ENCODE measurements around the gene NOXA1.

NOXA1 gene

DNA sequence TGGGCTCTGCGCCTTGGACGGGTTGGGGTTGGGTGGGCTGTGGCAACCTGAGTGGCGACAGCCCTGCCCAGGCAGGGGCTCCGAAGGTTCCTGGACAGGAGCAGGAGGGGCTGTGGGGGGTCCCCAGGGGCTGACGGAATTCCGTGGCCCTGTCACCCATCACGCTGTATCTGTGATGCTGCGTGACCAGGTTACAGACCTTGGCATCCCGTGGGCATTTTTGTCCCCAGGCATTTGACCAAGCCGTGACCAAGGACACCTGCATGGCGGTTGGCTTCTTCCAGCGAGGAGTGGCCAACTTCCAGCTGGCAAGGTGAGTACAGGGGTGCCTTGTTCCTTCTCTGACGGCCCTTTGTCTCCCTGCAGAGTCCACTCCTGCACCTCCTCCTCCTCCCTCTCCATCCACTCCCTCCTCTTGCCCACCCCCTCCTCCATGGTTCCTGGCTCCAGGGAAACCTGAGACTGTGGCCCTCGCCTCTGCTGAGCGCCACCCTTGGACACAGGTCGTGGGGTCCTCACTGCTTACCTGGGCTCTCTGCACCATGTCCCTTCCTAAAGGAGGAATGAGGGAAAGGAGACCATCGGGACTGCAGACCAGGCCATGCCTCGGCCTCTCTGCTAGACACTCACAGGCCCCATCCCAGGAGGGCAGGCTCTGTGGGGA is 3.0 kb downstream of the NOXA1 start:
- no peak for DNase-seq (ENCODE audit: low read depth)

DNA sequence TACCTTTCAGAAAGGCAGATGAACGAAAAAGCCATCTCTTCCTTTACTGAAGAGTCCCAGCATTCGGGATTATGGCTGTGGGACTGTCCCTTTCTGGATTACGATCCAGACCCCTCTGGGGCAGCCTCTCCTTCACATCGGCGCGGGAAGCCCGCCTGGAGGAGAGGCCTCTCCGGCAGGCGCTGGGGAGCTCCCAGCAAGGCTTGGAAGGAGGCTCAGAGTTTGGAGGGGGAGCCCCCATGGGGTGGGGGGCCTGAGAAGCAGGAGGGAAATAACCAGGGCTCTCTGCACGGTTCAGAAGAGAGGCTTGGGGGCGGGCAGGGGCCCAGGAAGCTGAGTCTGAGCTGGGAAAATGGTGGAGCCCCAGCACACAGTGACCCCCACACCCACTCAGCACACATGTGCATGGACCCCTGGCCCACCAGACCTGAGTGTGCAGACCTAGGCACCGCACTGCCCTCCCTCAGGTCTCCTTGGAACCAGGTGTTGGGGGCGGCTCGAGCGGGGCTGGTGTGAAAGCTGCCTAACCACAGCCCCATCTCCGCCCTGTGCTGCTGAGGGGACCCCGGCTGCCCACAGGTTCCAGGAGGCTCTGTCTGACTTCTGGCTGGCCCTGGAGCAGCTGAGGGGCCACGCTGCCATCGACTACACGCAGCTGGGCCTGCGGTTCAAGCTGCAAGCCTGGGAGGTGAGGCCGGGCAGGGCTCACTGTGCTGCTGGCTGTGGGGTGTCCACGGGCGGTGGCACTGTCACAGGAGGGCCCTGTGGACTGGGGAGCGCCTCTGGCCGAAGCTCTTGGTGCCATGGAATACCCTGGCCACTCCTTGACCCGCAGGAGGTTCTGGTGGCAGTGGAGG is 4.5 kb downstream of the NOXA1 start:
- DNase-seq (ENCODE audit: low read depth) = no peak

DNA sequence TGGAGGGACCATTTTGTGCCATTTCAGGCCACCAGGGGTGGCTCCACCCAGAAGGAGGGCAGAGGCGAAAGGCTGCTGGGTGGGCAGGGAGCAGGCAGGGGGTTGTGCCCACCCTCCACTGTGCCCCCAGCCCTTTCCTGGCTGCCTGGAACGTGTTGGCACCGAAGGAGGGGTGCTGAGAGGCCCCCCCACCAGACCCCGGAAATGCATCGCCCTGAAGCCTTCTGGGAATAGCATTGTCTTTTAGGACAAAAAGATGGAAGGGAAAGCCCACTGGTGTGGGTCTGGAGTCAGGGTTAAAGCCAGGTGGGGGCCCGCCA is 5.1 kb downstream of the NOXA1 start:
- DNase-seq (ENCODE audit: low read depth) = no peak

GRCh38 chr9:137428841-137429545 is 5.8 kb downstream of the NOXA1 start:
- no peak for DNase-seq (ENCODE audit: low read depth)

DNA sequence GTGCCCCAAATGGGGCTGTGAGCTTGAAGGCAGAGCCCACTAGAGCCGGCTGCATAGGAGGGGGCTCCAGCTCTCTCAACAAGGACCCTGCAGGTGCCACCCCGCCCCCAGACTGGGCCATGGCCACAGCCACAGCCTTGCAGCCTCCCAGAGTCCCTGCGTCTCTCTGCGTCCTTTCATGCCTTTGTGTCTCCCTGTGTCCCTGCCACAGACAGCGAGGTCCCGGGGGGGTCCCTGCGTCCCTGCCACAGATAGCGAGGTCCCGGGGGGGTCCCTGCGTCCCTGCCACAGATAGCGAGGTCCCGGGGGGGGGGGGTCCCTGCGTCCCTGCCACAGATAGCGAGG is 6.3 kb downstream of the NOXA1 start:
- DNase-seq (ENCODE audit: low read depth) = no peak

- no peak for DNase-seq (ENCODE audit: low read depth)
Observed at GRCh38 chr9:137429974-137430722, 7.0 kb downstream of the NOXA1 start.

DNA sequence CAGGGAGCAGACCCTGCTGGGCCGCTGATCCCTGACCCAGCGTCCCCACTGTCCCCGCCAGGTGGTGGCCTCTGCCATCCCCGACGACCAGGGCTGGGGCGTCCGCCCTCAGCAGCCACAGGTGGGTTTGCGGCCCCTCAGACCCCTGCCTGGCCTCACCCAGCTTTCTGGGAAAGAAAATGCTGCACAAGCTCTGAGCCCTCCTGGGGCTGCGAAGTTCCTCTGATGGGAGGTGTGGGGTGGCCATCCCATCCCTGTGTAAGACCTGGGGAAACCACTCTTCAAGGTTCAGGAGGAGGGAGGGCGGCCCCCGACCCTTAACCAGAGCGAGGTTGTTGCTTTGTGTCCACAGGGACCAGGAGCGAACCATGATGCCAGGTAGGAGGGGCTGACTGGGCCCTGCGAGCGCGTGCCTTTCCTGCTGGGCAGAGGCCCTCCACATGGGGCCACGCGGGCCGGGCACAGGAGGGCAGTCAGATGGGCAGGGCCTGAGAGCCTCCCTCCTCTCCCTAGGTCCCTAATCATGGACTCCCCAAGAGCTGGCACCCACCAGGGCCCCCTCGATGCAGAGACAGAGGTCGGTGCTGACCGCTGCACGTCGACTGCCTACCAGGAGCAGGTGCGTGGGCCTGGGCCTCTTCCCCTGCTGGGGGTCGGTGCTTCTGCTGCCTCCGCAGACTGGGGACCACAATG is 7.7 kb downstream of the NOXA1 start:
- no peak for DNase-seq (ENCODE audit: low read depth)

DNA sequence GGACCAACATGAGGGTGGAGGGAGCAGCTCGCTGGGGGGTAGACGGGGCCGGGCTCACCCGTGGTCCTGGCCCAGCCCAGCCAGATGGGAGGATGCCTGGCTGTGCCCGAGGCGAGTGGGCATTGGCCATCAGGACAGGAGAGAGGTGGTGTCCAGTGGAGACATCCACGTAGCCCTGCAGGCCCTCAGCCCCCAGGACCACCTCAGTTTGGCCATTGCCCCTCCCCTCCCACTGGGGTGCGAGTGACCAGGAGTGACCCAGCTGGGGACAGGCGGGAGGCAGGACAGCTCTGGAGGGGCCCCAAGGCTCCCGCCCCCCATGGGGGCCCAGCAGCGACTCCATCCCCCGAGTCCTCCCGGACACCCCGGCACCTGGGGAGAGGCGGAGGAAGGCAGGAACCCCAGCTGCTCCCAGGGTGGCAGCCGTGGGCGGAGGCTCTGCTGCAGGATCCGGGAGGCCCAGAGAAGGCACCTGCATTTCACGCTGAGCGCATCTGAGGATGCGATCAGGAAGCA is 8.3 kb downstream of the NOXA1 start:
- no peak for DNase-seq (ENCODE audit: low read depth)

DNA sequence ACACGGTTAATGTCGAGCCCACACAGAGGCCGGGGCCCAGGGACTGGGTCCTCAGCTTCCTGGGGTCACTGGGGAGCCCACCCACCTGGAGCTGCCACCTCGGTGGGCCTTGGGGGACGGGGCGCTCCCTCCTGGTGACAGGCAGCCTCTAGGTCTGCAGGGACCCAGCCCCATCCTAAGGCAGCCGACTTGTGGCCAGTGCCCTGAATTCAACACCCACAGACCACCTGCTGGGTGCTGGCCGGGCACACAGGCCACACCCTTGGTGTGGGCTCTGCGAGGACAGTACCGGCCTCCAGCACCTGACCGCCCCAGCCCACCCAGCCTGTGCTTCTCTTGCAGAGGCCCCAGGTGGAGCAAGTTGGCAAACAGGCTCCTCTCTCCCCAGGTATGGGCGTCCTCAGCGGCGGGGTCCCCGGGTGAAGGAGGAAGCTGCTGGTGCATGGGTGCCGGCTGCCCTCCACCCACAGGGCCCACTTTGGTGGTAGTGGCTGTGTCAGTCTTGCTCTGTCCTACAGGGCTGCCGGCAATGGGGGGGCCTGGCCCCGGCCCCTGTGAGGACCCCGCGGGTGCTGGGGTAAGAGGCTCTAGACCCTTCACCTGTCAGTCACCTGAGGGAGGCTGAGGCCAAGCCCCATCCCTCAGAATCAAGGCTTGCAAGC is 9.6 kb downstream of the NOXA1 start:
- DNase-seq (ENCODE audit: low read depth) = no peak

DNA sequence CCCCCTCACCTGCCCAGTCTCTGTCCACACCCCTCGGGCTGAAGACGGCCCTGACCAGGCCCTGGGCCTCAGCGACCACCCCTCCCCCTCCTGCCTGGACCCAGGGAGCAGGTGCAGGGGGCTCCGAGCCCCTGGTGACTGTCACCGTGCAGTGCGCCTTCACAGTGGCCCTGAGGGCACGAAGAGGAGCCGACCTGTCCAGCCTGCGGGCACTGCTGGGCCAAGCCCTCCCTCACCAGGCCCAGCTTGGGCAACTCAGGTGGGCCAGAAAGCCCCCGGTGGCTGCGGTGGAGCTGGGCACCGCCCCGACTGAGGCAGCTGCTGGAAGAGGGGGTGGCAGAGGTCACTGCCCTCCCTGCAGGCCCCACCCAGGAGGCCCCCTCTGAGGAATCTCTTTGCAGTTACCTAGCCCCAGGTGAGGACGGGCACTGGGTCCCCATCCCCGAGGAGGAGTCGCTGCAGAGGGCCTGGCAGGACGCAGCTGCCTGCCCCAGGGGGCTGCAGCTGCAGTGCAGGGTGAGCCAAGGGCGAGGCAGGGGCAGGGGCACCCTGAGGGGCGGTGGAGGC is 10.2 kb downstream of the NOXA1 start:
- no peak for DNase-seq (ENCODE audit: low read depth)

DNA sequence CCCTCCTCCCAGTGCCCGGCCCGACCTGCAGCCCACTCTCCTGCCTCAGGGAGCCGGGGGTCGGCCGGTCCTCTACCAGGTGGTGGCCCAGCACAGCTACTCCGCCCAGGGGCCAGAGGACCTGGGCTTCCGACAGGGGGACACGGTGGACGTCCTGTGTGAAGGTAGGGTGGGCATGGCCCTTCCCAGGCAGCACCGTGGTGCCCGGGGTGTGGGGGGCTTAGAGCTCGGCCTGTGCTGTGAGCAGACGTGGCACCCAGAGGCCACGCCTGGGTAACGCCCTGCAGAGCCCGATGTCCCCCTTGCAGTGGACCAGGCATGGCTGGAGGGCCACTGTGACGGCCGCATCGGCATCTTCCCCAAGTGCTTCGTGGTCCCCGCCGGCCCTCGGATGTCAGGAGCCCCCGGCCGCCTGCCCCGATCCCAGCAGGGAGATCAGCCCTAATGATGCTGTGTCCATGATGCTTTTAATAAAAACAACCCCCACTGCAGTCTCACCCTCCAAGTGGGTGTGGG is 10.8 kb downstream of the NOXA1 start:
- DNase-seq (ENCODE audit: low read depth) = no peak

DNA sequence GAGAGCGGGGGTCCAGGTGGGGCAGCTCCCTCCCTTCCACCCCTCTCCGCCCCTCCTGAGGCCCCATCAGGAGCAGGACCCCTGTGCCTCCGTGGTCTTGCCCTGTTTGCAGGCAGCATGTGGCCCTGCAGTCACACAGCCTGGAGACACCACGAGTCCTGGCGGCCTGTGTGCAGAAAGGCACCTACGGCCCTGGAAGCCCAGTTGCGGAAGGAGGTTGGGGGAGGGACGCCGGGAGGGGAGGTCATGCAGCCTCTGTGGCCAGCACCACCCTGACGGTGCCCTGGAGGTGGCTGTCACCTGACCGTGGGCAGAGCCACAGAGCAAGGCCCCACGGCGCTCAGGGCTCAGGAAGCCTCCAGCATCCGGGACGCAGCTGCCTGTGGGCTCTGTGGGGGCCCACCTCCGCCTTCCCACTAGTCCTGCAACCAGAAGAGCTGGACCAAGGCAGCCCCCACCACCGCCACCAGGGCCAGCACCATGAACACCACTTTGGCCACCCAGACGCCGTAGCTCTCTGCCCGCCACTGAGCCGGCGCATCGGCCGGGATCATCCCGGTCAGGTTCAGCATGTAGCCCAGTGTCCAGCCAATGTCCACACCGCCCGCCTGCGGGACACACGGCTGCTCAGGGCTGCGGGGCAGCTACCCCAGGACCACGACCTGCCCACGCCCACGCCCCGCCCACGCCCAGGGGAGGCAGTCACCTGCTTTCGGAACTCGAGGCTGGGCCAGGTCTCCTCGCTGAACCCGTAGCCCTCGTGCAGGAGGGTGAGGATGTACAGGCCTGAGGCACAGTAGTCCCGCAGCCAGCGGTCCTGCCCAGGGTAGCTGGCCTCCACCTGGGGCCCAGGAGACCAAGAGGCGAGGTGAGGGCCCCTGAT is 11.5 kb downstream of the NOXA1 start:
- DNase-seq (ENCODE audit: low read depth) = no peak

- DNase-seq (ENCODE audit: low read depth) = no peak
Observed at GRCh38 chr9:137435381-137435891, 12.2 kb downstream of the NOXA1 start.

DNA sequence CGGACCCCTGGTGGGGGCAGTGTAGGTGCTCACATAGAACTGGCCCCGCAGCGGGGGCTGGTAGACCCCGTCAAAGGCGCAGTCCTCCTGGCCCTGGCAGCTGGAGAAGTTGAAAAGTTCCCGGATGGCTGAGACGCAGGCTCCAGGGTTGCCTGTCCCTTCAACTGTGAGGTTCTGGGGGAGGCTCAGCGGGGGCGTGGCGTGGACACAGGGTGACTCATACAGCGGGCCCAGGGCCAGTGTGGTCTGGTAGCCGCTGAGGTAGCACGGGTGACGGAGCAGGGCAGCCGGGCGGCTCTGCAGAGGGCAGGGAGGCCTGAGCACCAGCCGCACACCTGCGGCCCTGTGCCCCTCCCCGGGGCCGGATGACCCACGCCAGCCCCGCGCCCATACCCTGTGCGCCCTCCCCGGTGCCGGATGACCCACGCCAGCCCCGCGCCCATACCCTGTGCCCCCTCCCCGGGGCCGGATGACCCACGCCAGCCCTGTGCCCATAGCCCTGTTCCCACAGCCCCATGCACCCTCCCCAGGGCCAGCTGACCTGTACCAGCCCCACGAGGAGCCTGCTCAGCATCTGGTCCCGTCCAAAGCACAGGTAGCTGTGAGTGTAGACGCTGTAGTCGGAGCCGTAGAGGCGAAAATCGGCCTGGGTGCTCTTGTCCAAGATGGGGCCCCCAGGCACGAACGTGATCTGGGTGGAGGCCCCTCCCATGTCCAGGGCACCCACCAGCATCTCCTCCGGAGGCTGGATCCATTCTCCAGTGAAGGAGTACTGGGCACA is 13.0 kb downstream of the NOXA1 start:
- no peak for DNase-seq (ENCODE audit: low read depth)

DNA sequence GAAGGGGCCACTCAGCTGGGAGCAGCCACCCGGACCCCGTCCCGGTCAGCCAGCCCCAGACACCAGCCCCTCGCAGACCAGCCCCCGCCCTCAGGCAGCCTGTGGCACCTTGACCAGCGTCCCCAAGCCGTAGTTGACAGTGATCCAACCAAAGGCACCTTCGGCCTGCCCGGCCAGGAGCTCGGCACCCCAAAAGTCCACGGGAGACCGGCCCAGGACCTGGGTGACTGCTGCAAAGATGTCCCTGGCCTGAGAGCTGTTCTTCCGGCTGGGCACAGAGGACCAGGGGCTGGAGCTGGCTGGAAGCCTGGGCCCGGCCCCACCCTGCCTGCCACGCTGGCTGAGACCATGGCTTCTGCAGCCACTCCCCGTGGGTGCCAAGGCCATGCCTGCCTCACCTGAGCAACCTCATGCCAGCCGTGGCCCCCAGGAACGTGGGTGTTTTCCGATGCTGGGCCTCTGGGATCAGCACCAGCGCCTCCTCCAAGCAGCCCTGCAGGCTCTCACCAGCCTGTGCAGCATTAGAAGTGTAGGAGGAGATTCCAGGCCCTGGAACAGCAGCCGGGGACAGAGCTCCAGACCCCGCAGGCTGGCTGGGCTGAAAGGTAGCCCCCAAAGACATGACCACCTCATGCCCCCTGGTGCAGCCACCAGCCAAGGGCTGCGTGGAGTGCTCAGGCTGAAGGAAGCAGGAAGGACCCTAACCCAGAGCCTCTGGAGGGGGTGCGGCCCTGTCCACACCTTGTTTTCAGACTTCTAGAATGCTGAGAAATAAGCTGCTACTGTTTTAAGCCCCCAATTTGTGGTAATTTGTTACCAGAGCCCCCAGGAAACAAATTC is 13.8 kb downstream of the NOXA1 start:
- no peak for DNase-seq (ENCODE audit: low read depth)

DNA sequence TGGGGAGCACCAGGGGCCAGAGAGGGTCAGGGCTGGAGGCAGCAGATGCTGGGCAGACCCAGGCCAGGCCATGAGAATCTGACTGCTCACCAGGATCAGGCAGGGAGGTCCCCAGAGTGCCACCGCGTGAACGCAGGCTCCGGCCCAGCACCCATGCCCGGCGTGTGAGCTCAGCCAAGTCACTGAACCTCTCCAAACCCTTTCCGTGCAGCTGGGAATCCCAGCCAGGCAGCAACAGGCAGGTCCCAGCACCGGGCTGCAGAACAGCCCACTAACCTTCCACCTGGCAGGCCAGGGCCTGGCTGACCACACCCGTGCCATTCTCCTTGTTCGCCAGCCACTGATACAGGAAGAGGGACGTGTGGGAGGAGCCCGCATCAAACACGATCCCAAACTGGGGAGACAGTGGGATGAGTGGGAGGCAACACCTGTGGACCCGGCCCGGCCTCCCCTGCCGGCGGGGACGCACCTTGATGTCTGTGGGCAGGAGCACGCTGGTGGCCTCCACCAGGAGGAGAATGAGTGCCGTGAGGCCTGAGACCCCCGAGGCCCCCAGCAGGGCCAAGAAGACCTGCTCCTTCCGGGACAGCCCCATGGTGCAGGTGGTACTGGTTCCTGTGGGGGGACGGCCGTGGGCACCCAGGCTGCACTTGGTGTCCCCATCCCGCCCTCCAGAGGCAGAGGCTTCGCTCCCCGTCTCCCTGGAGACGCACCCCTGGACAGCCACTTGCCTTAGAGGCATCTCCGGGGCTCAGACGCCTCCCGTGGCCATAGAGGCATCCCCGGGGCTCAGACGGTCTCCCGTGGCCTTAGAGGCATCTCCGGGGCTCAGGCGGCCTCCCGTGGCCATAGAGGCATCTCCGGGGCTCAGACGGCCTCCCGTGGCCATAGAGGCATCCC is 14.7 kb downstream of the NOXA1 start:
- no peak for DNase-seq (ENCODE audit: low read depth)

All from stimulated activated CD8-positive, alpha-beta memory T cell treated with anti-CD3 and anti-CD28 coated beads, Interleukin-12 subunit alpha, Interleukin-12 subunit beta, amount 100 ng/mL, for 4 hours (primary cell).